Suprapubic skin (tissue), 3 donors: ENCODE measurements around the gene HTR2B.

Experiments used
- CTCF ChIP-seq, 2 donors: fragments of 200-600 bp in 1 of 2; fragments of 450-650 bp in 1 of 2; sonication (generic) in 1 of 2; IDR thresholded peaks; one replicate each; pipeline ENCODE4 v1.5.1; 2016 to 2019; ENCODE audit warnings: antibody characterized with exemption in 2 of 2, mild to moderate bottlenecking in 1 of 2, moderate library complexity in 1 of 2
- POLR2A ChIP-seq, 2 donors: fragments of 450-650 bp; IDR thresholded peaks; one replicate each; pipeline ENCODE4 v1.6.1; 2017; ENCODE audit warnings: antibody characterized with exemption in 2 of 2, mild to moderate bottlenecking in 2 of 2, moderate library complexity in 2 of 2

- no peak for TF ChIP-seq POLR2A (IDR thresholded peaks at IDR 0.05)
- TF ChIP-seq CTCF (IDR thresholded peaks at IDR 0.05), result no peak
Observed at GRCh38 chr2:231093933-231094332, 30.9 kb downstream of the HTR2B start.
